ENCODE results near the gene MYH4.

The MYH4 gene

DNA sequence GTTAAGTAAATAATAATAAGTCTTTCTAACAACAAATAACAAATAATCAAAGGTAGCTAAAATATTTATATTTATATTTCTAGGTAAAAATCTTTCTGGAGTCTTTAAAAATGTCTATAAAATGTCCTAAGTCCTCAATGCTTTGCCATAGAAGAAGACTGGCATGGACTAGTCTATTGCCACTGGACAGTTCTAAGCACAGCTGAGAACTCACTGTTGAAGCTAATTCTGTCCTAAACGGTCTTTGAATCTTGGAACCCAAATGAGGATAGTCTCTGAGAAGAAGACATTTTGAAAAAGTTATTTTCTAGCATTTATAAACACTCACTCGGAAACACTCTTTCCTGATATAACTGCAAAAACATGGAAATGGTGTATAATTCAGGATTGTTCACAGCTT lies 48.1 kb downstream of the MYH4 start:
- DNase-seq: no peak

DNA sequence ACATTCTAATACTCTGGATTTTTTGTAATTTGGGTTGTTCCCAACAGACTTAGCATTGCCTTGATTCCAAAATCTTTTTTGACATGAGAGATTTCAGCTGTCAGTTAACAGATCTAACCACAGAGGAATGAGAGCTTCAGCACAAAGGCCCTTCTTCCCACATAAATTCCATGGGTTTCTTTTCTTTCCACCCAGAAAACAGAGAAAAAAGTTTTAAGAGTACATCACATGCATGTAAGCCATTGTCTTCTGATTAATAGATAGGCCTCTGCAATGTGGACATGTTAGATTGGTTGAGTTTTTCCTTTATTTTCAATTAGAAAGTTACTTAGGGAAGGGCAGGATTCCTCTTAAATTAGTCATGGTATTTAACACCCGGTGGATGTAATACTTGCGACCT lies 48.5 kb downstream of the MYH4 start:
- DNase-seq: no peak

DNA sequence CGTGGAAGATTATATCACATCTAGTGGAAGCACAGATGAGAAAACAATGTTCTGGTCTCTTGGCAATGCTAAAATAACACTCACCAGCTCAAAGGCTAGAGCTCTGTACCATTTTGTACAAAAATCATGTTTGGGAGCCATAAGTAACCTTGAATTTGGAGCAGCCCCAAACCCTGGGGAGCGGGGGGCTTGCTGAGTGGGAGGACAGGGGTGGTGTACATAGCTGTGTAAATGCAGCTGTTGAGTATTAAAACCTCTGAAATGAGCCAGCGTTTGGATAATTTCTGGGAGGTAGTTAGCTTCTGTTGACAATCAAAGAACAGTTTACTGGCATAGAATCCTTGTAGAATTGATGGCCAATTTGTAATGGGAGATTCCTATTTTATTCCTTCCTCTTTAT lies 51.9 kb downstream of the MYH4 start:
- DNase-seq: no peak

DNA sequence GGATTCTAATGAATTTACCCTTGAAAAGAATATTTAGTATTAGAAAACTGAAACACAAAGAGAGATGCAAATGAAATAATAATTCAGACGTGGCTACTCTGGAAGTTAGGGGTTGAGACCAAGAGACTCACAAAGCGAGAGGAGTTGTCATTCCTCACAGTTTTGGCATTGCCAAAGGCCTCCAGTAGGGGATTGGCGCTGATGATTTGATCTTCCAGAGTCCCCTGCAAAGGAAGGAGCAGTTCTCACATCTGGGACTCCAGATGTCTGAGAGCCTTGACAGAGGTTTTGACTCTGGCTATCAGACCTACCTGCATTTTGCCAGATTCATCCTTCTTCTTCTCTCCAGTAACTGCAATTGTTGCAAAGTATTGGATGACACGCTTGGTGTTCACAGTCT lies 54.2 kb downstream of the MYH4 start:
- DNase-seq: no peak

DNA sequence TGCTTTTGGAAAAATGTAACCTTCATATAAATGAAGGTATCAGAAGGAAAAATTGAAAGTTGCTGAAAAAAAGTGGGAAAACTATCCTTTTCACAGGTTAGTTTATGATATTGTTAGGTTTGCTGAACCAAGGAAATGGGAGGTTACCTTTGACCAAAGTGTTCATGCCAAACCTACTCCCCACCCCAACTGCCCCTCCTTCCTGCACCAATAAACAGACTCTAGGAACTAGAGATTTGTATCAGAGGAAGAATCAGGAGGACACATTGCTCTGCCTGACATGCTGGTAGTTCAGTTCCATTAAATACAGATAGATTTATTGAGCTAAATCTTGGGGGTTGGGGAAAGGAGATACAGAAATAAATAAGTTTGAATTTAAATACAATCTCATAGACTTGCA lies 65.8 kb downstream of the MYH4 start:
- DNase-seq: no peak

DNA sequence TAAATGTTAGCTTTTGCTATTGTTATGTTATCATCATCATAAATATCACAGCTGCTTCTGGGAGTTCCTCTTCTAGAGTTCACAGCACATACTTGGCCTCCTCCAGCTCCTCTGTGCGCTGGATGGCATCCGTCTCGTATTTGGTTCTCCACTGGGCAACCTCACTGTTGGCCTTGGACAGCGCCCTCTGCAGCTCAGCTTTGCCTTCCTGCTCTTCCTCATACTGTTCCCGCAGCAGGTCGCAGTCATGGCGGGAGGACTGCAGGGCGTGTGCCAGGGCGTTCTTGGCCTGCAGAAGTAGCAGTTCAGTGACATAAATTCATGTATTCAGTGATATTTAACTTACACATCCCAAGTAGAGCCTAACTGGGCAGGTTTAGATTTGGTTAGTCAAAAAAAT lies 71.0 kb downstream of the MYH4 start:
- DNase-seq: no peak

DNA sequence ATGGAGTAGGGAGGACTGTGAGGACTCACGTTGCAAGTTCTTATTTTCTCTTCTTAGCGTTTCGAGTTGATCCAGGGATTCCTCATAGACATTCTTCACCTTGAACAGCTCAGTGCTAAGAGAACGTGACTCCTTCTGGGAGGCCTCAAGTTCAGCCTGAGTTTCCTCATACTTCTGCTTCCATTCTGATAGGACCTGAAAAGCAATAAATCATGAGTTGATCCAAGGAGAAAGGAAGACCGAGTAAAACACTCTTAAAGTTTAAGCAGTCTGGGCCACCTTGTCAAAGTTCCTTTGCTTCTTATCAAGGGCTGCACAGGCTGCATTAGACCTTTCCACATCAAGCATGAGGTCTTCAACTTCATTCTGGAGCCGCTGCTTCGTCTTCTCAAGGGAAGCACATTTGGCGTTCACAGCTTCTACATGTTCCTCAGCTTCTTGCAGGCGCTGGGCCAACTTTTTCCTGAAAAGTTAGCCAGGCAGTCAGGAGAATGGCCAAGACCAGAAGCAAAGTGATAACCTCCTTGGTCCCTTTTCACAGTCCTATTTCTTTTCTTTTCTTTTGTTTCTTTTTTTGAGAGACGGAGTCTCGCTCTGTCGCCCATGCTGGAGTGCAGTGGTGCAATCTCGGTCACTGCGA lies 72.7 kb downstream of the MYH4 start:
- DNase-seq: no peak

DNA sequence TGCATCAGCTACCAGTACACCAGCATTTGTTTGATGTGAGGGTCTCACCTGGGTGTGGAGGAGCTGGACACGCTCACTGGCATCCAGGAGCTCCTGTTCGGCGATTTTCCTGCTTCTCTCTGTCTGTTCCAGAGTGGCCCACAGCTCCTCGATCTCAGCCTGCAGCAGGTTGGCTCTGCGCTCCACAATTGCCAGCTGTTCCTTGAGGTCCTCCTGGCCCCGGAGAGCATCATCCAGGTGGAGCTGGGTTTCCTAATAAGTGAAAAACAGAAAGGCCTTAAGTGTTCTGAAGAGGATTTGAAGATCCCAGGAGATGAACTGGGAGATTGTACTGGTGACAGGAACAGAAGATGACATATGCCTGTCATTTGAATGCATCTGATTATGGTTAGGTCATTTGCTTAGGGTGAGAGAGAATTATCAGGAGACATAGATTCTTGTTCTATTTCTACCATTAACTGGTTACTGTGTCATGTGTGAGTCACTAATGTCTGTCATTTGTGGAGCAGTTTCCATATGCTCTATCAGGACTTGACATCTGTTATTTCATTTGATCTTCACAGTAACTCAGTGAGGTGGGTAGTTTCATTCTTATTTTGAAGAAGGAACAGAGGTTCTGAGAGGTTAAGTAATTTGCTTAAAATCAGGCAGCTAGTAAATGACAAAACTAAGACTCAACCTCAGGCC lies 75.0 kb downstream of the MYH4 start:
- no peak for DNase-seq
